A549 (cell line): ENCODE results near the gene LAMA2.

ENCODE experiments used
- EP300 ChIP-seq, 2 experiments: fragments of >200 bp; sonication (Bioruptor Twin); formaldehyde crosslinking; IDR thresholded peaks; 2 replicates in 1 of 2; 3 replicates in 1 of 2; pipeline ENCODE4 v1.6.1; 2016 to 2017
- HOXA7 ChIP-seq: fragments of 250-450 bp; sonication (Bioruptor Pico); IDR thresholded peaks from 2 replicates; pipeline ENCODE4 v1.5.0; 2020; ENCODE audit warnings: mild to moderate bottlenecking, moderate library complexity
- JUN ChIP-seq, 2 experiments: fragments of >200 bp; sonication (Bioruptor Twin); formaldehyde crosslinking; IDR thresholded peaks; 2 replicates in 1 of 2; 3 replicates in 1 of 2; pipeline ENCODE4 v1.6.1; 2016 to 2017
- JUNB ChIP-seq: fragments of >200 bp; sonication (Bioruptor Twin); formaldehyde crosslinking; IDR thresholded peaks from 2 replicates; pipeline ENCODE4 v1.6.1; 2016
- KDM5A ChIP-seq: fragments of 200-600 bp; sonication (generic); IDR thresholded peaks from 2 replicates; pipeline ENCODE4 v1.6.1; 2016; ENCODE audit warnings: antibody characterized with exemption, mild to moderate bottlenecking
- NFE2L2 ChIP-seq: fragments of 150-350 bp; conservative IDR thresholded peaks from 2 replicates; pipeline ENCODE4 v1.6.1; 2014; ENCODE audit warnings: low read length
- POLR2A ChIP-seq: IDR thresholded peaks from 2 replicates; pipeline ENCODE4 v1.6.1; 2012; ENCODE audit warnings: mild to moderate bottlenecking, low read length
- RAD21 ChIP-seq, 2 experiments: fragments of >200 bp in 1 of 2; sonication (Bioruptor Twin) in 1 of 2; formaldehyde crosslinking in 1 of 2; IDR thresholded peaks in 1 of 2; conservative IDR thresholded peaks in 1 of 2; 2 replicates in 1 of 2; 3 replicates in 1 of 2; pipeline ENCODE4 v1.6.1; 2012 to 2018; ENCODE audit warnings: inconsistent platforms in 1 of 2
- RFX5 ChIP-seq: fragments of 450-650 bp; IDR thresholded peaks from 2 replicates; pipeline ENCODE4 v1.7.1; 2014; ENCODE audit warnings: antibody characterized with exemption, mild to moderate bottlenecking, moderate library complexity
- TF ChIP-seq, protein P1 (sequence below): fragments of >200 bp; sonication (Bioruptor Twin); formaldehyde crosslinking; IDR thresholded peaks from 3 replicates; pipeline ENCODE4 v1.5.1; 2016
- TF ChIP-seq, protein P2 (sequence below): fragments of 450-650 bp; IDR thresholded peaks from 2 replicates; pipeline ENCODE4 v1.6.1; 2014; ENCODE audit warnings: antibody characterized with exemption

DNA sequence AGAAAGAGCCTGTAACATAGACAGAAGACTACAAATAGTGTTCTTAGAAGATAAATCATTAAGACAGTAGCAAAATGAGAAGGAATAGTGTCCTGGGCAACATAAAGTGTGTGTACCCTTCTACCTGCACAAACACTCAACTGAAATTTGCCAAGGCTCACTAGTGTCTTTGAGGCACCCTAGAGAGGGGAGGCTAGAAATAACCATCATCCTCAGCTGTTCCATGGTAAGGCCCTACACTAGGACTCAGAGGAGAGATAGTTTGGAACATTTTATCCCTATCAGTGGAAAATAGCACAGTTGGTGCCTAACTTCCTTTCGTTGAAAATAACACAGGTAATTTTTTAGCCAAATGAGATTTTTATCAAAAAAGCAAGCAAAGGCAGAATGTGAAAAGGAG, 230.7 kb downstream of the LAMA2 start:
- TF ChIP-seq, protein P1, sequence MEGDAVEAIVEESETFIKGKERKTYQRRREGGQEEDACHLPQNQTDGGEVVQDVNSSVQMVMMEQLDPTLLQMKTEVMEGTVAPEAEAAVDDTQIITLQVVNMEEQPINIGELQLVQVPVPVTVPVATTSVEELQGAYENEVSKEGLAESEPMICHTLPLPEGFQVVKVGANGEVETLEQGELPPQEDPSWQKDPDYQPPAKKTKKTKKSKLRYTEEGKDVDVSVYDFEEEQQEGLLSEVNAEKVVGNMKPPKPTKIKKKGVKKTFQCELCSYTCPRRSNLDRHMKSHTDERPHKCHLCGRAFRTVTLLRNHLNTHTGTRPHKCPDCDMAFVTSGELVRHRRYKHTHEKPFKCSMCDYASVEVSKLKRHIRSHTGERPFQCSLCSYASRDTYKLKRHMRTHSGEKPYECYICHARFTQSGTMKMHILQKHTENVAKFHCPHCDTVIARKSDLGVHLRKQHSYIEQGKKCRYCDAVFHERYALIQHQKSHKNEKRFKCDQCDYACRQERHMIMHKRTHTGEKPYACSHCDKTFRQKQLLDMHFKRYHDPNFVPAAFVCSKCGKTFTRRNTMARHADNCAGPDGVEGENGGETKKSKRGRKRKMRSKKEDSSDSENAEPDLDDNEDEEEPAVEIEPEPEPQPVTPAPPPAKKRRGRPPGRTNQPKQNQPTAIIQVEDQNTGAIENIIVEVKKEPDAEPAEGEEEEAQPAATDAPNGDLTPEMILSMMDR = no peak
- TF ChIP-seq EP300 (IDR thresholded peaks at IDR 0.05) = no peak
- TF ChIP-seq KDM5A = no peak
- TF ChIP-seq, protein P2, sequence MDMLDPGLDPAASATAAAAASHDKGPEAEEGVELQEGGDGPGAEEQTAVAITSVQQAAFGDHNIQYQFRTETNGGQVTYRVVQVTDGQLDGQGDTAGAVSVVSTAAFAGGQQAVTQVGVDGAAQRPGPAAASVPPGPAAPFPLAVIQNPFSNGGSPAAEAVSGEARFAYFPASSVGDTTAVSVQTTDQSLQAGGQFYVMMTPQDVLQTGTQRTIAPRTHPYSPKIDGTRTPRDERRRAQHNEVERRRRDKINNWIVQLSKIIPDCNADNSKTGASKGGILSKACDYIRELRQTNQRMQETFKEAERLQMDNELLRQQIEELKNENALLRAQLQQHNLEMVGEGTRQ = no peak
- TF ChIP-seq JUNB = no peak
- no peak for TF ChIP-seq NFE2L2
- TF ChIP-seq RAD21 (conservative IDR thresholded peaks at IDR 0.05 in 1 of 2, IDR thresholded peaks at IDR 0.05 in 1 of 2) = no peak
- no peak for TF ChIP-seq JUN (IDR thresholded peaks at IDR 0.05)
- TF ChIP-seq RFX5 = no peak
- no peak for TF ChIP-seq POLR2A
- TF ChIP-seq HOXA7 (CRISPR knock-in tag) = no peak
